ENCODE results near the gene LZTS3.
"Not testable (repeated sequence)": the region's sequence is repeated elsewhere in the genome, so short reads cannot be mapped to it uniquely, and the experiment has no call there.

Gene LZTS3

DNA sequence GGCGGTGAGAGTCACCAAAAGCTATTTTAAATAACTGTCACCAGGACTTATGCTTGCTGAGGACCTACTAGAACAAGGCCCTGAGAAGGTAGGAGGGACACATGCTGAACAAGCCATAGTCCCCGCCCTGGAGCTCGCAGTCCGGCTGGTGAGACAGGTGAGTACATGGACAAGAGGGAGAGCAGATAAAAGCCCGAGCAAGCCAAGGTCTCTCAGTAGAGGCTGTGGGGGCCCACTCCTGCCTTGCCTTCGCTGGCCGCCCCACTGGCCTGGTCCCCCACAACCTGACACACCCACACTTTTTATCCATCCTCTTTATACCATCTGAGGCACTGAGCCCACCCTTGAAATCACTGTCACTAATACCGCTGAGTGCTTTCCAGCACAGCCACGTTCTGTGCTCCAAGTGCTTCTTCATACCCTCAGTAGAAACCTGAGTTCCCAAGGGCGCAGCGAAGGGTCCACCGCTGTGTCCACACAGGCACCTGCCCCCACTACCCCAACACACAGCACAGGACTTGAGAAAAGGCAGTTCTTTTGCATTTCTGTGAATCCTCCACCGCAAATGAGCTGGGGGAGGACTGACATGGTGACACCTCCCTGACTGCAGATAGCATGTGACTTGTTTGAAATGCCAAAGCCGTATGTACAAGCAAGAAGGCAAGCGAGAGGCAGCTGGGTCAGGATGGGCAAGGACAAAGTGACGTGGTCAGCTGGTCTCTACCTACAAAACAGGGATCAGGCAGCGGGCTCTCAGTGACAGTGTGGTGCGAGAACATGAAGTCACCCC is 19.1 kb upstream of the LZTS3 start:
- DNase-seq, result no peak

DNA sequence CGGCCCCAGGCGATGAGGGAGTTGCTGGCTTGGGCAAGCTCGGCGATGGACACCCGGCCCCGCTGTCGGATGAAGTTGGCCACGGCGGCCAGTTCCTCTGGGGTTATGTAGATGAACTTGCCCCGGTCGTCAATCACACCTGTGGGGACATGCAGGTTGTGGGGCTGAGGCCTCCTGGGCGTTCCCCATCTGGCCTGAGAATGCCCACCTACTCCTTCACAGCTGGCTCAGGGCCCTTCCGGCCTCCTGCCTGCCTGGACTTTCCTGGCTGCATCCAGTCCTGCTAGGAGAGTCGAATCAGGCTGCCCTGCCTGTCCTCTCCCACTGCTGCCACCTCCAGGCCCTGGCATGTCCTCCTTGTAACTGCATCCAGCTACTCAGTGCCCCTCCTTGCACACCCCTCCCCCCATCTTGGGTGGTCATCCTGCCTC is 17.3 kb upstream of the LZTS3 start:
- DNase-seq, result no peak

DNA sequence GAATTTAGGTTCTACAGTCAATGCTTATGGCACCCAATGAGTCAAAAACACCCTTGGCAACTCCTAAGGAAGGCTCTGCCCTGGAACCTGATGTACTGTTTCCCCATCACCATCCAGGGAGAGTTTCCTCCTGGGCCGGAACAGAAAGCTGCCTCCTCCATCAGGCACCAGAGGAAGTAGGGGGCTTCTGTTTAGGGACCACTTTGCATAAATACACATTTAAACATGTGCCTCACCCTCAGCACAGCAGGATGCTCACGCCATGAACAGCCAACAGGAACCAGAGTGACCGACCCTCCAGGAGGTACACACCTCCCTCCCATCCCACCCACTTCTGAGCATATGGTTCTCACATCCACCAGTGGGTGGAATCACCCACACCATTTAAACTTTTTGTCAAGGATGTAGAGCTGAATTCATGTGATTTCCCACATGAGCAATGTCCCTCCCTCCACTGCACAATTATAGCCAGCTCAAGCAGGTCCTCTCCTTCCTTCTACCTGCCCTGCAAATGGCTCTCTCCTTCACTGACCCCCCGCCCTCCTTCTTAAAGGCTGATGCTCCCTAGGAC is 16.3 kb upstream of the LZTS3 start:
- no peak for DNase-seq

DNA sequence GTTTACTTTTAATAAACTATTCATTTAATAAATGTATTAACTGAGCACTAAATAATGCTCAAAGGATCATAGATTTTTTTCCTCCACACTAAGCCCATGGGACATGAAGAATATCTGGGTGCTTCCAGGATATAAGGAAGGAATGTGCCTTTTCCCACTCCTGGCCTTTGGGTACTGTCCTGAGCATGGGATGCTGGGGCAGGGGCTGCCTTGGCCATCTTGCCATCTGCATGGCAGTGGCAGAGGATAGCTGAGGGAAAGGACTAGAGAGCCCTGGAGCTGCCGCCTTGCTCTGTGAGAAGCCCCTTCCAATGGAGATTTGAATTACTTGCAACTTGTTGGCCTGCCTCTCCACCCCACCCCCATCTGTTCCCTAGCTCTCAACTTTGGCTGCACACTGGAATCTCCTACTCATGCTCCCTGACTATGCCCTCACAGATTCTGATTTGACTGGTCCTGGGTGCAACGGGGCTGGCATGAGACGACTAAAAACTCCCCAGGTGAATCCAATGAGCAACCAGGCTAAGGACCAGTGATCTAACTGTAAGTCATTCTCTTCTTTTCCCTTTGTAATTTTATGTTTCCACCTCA is 15.6 kb upstream of the LZTS3 start:
- no peak for DNase-seq

DNA sequence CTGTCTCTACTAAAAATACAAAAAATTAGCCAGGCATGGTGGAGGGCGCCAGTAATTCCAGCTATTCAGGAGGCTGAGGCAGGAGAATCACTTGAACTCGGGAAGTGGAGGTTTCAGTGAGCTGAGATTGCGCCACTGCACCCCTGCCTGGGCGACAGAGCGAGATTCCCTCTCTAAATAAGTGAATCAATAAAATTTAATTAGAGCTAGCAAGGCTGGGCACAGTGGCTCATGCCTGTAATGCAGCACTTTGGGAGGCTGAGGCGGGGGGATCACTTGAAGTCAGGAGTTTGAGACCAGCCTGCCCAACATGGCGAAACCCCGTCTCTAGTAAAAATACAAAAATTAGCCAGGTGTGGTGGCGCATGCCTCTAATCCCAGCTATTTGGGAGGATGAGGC is 14.5 kb upstream of the LZTS3 start:
- not testable (repeated sequence) for DNase-seq

DNA sequence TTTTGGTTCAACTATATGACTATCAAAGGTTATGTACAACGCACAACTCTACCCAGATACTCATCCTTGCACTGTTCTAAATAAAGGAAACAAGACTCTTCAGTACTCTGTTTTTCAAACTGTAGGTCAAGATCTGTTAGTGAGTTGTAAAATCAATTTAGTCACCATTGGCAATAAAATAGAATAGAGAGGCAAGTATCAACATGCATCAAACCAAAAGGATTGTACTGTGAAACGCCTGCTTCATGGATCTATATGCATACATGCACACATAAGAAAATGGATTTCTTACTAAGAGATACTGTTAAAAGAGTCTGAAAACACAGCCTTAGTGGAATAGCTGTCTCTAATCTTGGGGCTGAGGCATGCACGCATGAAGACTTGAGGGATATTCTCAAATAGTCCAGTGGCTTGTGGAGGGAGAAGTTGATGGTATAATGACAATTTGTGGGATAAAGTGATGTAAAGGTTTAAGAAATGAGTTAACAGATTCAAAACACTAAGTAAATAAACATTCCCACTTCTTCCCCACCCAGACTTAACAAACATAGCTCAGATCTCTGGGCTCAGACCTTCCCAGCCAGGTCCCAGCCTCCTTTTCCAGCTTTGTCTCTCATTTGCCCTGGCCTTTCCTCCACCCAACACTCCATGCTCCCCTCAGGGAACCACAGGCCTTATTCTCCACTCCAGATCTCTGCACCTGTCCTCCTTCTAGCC is 10.7 kb upstream of the LZTS3 start:
- no peak for DNase-seq

DNA sequence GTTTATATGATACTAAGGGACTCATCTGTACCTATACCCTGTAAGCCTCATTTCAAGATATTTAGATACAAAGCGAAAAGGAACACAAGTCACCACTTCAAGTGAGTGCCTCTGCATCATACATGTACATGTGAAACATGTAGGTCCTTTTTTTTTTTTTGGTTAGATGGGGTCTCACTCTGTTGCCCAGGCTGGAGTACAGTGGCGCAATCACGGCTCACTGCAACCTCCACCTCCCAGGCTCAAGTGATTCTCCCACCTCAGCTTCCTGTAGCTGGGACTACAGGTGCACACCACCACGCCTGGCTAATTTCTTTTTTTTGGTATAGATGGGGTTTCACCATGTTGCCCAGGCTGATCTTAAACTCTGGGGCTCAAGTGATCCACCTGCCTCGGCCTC is 9.1 kb upstream of the LZTS3 start:
- DNase-seq, result not testable (repeated sequence)

DNA sequence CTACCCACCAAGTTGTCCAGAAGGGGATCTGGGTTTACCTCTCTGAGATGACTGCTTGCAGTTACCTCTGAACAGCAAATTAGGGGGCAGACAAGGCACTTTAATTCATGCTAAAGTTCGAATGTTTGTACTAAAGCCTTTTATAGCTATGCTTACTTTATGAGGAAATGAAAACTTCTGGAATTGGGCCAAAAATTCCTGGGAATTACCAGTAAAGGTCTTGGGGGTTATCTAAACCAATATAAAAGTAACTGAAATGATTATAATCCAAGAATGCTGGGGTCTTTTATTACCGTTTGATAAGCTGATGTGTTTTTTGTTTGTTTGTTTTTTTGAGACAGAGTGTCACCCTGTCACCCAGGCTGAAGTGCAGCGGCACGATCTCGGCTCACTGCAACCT is 7.9 kb upstream of the LZTS3 start:
- DNase-seq, result no peak

DNA sequence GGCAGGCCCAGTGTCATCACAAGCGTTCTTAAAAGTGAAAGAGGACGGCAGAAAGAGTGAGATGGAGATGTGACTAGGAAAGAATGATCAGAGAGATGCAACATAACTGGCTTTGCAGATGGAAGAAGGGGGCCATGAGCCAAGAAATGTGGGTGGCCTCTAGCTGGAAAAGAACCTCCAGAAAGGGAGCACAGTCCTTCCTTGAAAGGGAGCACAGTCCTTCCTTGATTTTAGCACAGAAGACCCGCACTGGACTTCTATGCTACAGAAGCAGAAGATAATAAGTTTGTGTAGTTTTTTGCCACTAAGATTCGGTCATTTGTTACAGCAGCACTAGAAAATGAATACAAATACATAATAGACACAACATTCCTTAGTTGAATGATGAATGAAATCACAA is 7.0 kb upstream of the LZTS3 start:
- no peak for DNase-seq

DNA sequence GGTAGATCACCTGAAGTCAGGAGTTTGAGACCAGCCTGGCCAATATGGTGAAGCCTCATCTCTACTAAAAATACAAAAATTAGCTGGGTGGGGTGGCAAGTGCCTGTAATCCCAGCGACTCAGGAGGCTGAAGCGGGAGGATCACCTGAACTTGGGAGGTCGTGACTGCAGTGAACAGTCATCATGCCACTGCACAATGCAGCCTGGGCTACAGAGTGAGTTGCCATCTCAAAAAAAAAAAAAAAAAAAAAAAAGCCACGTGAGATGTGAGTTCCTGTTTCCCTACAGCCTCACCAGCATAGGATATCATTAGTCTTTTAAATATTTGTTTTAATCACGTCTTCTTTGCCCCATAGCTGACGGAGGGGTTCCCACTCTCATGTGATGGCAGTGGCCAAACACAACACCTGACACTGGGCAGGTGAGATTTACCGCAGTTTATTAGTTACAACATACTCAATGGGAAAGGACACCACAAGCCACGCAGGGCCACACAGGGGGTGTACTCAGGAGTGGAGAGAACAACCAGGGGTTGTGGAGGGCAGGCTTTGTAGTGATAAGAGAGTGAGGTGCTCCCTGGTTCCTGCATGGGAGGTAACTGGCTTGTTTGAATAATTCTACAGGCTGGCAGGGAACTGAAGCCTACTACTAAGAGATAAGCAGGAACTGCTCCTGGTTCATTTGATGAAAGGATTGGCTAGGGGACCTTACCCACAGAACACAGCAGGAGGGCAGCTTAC is 4.6 kb upstream of the LZTS3 start:
- peak; percentile 26 for DNase-seq

DNA sequence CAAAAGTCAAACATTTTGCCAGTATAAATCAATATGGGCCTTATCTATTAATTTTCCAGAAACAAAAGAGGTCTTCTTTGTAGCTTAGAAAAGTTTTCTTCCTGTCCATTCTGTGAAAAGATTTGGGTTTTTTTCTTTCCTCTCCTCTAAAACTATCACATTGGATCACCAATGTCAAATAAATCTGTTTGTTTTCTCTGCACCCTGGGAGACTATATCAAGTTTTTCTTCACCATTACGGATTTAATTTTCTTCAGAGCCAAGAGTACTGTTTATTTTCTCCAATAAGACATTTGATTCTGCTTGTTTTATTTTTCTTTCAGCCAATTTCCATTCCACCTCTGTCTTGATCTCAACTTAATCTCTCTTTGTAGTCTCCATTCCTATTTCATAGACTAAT is 1.9 kb upstream of the LZTS3 start:
- no peak for DNase-seq

DNA sequence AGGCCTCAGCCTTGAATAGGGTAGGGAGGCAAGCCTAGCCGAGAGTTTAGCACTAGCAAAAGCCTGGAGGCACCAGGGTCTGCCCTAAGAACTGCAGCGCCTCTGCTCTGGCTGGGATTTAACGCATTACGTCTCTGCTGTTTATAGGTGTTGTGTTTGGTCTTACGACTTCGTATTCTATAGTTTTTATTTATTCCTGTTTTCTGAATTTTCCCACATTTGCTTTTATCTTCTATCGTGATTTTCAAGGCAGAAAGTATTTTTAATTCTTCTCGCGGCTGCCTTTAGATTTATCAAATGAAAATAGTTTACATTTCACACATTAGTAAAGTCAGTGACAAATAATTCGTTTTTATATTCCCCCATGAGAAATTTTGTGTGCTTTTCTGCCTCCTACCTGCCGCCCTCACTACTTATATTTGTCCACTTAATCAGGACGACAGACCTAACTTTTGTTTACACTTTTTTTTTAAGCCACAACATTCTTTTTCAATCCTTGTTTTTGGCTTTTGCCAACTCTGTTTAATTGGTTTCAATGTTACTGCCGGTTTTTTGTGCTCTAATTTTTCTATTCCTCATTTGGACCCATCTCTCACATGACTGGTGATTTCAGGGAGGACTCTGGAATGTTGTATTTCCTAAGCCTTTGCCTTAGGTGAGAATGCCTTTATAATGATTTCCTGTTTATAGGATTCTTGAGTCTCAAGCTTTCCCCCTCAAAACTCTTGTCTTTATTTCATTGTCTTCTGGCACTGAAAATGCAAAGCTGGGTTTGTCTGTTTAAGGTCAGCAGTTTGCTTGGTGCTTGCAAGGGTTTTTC is 1.3 kb upstream of the LZTS3 start:
- DNase-seq, result no peak

DNA sequence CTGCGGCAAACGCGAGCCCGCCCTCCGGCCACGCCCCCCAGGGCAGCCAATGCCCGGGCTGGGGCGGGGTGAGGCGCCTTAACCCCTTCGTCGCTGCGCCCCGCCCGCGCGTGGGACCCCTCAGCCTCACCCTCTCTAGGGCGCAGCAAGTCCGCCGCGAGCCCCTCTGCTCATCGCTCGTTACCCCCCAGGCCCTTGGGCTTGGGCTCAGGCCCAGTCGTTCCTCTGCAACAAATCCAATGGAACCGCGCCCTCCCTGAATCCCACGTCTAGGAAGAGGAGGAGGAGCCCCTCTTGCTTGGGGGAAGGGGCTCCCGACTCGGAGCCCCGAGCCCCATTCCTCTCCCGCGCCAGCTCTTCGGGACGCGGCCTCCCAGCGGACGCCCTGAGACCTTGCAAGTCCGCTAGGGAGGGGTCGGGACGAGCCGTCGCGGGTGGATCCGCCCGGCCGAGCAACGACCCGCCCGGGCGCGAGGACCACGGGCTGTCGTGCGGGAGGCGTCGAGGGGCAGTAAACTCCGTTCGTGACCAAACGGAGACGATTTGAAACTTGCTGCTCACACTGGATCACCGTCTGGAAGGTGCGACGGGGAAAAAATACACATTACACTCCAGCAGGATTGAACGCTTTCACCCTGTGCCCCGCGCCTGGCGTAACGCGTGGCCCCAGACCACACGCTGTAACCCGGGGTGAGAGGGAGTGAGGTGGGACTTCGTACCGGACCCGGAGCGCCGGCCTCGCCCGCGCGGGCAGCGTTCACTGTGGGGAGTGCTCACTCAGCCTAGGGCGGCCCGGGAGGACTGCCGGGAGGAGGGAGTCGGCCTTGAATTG is 477 bp upstream of the LZTS3 start:
- peak; percentile 64 for DNase-seq

DNA sequence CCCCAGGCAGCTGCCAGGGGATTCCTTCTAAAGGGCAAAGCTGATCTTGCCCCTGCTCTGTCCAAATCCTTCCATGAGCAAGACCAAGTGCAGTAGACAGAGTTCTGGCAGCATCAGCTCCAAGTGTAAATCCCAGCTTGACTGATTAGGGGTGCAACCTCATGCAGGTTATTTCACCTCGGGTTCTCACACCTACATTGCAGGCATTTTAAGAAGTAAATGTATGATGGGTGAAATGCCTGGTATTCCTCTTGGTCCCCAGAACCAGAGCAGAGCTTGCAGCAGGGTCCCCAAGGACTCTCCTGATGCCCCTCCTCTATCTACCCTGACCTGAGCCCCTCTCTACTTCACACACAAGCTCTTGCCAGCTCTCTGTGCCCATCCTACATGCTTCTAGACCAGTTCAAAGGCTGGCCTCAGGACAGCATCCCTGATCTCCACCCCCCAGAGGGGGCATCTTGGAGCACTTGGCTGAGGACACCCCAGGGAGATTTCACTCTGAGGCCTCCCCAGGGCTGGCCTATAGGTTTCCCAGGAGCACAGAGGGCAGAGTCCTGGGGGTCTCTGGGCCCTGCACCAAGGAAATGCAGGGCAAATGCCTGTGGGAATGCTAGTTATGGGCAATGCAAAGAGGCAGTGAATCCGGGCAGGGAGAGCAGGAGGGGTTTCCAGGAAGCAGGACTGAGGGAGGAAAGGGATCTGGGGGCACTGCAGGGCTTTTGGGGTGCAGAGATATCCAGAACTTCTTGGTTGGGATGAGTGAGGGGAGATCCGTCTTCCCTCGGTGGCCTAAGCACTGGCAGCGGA is 1.0 kb downstream of the LZTS3 start:
- no peak for DNase-seq

DNA sequence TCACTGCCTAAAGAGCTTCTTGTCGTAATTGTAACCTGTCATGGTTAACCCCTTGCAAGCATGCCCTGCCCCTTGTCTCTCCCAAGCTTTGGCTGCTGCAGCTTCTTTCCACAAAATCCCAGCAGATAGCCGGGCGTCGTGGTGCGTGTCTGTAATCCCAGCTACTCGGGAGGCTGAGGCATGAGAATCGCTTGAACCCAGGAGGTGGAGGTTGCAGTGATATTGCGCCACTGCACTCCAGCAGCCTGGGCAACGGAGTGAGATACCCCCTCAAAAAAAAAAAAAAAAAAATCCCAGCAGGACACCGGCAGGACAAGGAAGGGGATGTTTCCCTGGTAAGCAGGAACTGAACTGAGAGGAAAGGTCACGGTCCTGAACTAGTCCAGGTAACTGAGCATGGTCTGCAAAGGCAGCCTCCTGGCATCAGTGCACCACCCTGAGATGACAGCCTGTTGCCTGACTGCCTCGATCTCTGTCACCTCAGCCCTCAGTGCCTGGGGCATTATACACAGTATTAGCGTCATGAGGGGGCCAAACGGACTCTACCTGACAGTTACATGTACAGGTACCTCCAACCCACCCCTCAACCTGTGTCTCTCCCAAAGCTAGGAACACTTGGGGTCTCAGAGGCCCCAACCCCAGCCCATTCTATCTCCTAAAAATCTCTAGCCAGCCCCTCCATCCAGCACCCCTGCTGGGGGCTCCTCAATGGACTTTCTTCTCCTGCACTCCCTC is 1.8 kb downstream of the LZTS3 start:
- no peak for DNase-seq

DNA sequence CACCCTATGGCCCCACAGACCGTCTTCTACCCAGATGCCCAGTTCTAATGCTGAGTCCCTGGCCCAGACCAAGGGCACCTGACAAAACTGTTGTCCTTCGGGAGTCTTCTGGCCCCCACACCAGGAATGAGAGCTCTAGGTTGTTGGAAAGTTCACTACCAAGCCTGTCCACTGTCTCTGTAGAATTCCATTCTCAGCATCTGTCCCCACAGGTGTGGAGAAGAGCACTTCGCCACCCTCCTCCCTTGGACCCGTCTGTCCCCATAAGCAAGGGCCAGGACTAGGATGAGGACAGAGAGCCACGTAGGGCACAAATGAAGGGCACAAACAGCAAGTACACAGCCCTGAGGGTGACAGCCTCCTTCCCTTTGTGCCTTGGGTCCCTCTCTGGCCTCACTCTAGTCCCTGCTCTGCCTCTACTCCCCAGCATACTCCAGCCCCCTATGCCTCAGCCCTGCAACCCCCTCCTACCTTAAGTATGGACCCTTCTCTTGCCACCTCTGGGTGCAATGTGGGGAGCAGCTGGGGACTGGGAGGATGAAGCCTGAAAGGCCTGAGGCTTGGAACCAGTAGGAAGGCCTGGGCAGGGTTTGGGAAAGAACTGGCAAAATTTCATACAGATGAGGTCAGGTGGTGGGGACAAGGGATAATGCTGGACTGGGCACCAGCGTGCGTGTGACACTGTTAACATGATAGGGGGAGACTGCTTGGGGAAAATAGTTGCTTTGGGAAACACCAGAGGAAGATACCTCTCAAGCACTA is 4.3 kb downstream of the LZTS3 start:
- no peak for DNase-seq

DNA sequence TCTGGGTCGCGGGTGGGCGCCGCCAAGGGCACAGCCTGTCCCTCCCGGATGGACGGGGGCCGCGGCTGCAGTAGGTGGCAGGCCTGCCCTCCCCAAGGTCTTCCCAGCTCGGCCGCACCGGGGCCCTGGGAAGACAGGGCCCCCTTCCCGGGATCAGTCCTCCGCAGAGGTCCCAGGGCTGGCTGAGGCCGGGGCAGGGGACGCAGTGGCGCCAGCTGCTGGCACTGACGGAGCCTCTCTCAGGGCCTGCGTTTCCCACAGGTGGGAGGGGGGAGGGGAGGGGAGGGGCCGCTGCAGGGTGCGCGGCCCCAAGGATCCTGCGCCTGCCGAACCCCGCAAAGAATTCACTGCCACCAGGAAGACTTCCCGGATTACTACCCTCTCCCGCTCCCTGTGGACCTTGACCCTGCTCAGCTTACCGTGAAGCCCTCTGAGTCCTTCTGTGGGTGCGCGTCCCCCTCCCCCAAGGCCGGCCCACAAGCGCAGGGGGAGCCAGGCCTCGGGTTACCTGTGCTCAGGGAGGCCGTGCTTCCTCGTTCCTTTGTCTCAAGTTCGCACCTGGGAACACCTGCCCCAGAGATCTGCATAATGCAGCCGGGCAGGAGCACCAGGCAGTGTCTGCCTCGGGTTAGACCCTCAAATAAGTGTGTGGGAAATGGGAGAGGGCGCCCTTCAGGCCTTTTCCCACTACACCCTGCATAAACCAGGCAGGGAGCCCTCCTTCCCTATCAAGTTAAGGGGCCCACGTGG is 5.1 kb downstream of the LZTS3 start:
- DNase-seq, result no peak

DNA sequence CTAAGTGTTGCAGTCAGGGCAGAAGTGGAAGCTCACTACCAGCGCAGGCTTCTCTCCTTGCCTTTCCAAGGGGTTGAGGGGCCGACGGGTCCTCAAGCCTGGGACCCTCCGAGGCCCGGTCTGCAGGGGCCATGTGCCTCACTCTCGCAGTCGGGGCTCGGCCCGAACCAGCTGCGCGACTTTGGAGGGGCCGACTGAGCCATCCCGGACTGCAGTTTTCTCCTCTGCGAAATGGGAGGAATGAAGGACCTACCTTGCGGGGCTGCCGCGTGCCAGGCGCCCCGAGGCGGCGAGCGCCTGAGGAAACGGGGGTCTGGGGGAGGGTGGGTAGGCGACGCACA is 5.6 kb downstream of the LZTS3 start:
- no peak for DNase-seq

Measured in MV-4-11 (cell line).